HL-60 (cell line): ENCODE data around the gene IGFBP6.

ENCODE experiments used
- DNase-seq, 2 experiments: peaks; one replicate each; pipeline ENCODE4 v3.0.0-alpha.2; 2010 to 2020; ENCODE audit warnings: low read depth in 1 of 2, low spot score in 1 of 2
- H3K27ac ChIP-seq: fragments of 250-450 bp; sonication (Bioruptor Pico); replicated peaks from 2 replicates; pipeline ENCODE4 v1.5.1; 2020; ENCODE audit warnings: mild to moderate bottlenecking, moderate library complexity
- H3K27me3 ChIP-seq: fragments of 250-450 bp; sonication (Bioruptor Pico); 2 replicates; pipeline ENCODE4 v1.5.1; 2021; ENCODE audit warnings: mild to moderate bottlenecking, moderate library complexity; ENCODE audit not compliant: insufficient read depth, poor library complexity, severe bottlenecking
- H3K4me3 ChIP-seq: replicated peaks from 2 replicates; pipeline ENCODE4 v1.5.1; 2011; ENCODE audit warnings: mild to moderate bottlenecking, control low read depth, low read length; ENCODE audit not compliant: insufficient read depth
- CTCF ChIP-seq: IDR thresholded peaks from one replicate; pipeline ENCODE4 v1.5.1; 2011; ENCODE audit warnings: low read length, control low read depth, inconsistent platforms; ENCODE audit not compliant: insufficient read depth
- GABPA ChIP-seq: IDR thresholded peaks from 2 replicates; pipeline ENCODE4 v1.6.1; 2012; ENCODE audit warnings: low read depth
- POLR2AphosphoS5 ChIP-seq: IDR thresholded peaks from 2 replicates; pipeline ENCODE4 v1.6.1; 2012; ENCODE audit warnings: low read depth
- REST ChIP-seq: IDR thresholded peaks from 2 replicates; pipeline ENCODE4 v1.6.1; 2012; ENCODE audit warnings: low read depth; ENCODE audit not compliant: insufficient replicate concordance
- SPI1 ChIP-seq: IDR thresholded peaks from 2 replicates; pipeline ENCODE4 v1.6.1; 2012; ENCODE audit warnings: low read depth, mild to moderate bottlenecking, borderline replicate concordance

IGFBP6 gene

GRCh38 chr12:53143355-53143754 lies 45.9 kb downstream of the IGFBP6 start:
- TF ChIP-seq GABPA (no peak), CTCF (no peak), REST (no peak), POLR2AphosphoS5 (no peak), SPI1 (no peak)
- H3K4me3 ChIP-seq, result no peak overlapping the region
- no peak overlapping the region for H3K27ac ChIP-seq
- no peak for DNase-seq
- H3K27me3 ChIP-seq, result no peaks in the 10 kb centered on the region

- TF ChIP-seq GABPA, result no peak
- TF ChIP-seq SPI1, result no peak
- no peak for TF ChIP-seq POLR2AphosphoS5
- no peak for TF ChIP-seq CTCF
- no peak for TF ChIP-seq REST
- Histone ChIP-seq H3K27ac (no peak overlapping the region), H3K4me3 (no peak overlapping the region), H3K27me3 (no peaks in the 10 kb centered on the region)
- no peak for DNase-seq
Measured at GRCh38 chr12:53145383-53146260, 48.2 kb downstream of the IGFBP6 start.

- H3K27me3 ChIP-seq, result no peaks in the 10 kb centered on the region
- H3K4me3 ChIP-seq, result no peak overlapping the region
- no peak overlapping the region for H3K27ac ChIP-seq
- DNase-seq, result no peak
- no peak for TF ChIP-seq CTCF
Measured at GRCh38 chr12:53147181-53147580, 49.7 kb downstream of the IGFBP6 start.

- no peak for TF ChIP-seq POLR2AphosphoS5
- TF ChIP-seq CTCF, result no peak
- no peak for TF ChIP-seq REST
- TF ChIP-seq SPI1, result no peak
- Histone ChIP-seq H3K4me3 (no peak overlapping the region), H3K27ac (no peak overlapping the region), H3K27me3 (no peaks in the 10 kb centered on the region)
- no peak for DNase-seq
Measured at GRCh38 chr12:53147653-53148052, 50.2 kb downstream of the IGFBP6 start.
